ENCODE measurements around the gene TNFRSF18. TPM values are rescaled to one million over a fixed set of nuclear protein-coding genes. Genes with fewer than 3 reads are reported as not detected.
"Not testable (repeated sequence)": the region's sequence is repeated elsewhere in the genome, so short reads cannot be mapped to it uniquely, and the experiment has no call there.

TNFRSF18 gene
- 10 to 100 TPM; 11.4 to 15.0 TPM for total RNA-seq

- peaks cover 2% of the 10 kb centered on the region for H3K27me3 Mint-ChIP-seq
- no peaks in the 10 kb centered on the region for H3K36me3 Mint-ChIP-seq
- peak; percentile 66 for DNase-seq
- peak; percentile 7 for ATAC-seq (ENCODE audit: low read depth)
- H3K27ac Mint-ChIP-seq, result peak within 1 kb of the TSS; percentile 61
- no peaks in the 10 kb centered on the region for H3K9me3 Mint-ChIP-seq
- POLR2A ChIA-PET, result no interaction called here
- peaks cover 10% of the 10 kb centered on the region for H3K4me1 Mint-ChIP-seq
- peak within 1 kb of the TSS; percentile 71 for H3K4me3 Mint-ChIP-seq
Measured at GRCh38 chr1:1206376-1206965, at the start of gene TNFRSF18. TNFRSF18 (minus strand) TSS chr1:1206592; CDS start chr1:1206571, 21 bp downstream.

GRCh38 chr1:1255611-1256010 is 49.2 kb upstream of the TNFRSF18 start:
- Mint-ChIP-seq H3K36me3 (peaks cover 23% of the 10 kb centered on the region), H3K27ac (peak overlapping the region; percentile 34), H3K9me3 (no peaks in the 10 kb centered on the region), H3K4me1 (peaks cover 9% of the 10 kb centered on the region), H3K4me3 (no peak overlapping the region), H3K27me3 (no peaks in the 10 kb centered on the region)
- no peak for ATAC-seq (ENCODE audit: low read depth)
- no peak for DNase-seq
- POLR2A ChIA-PET, result interaction anchor here (0.8 kb wide), 1 partner anchor 18 kb away, joined by 3 read pairs; the partner anchor contains the start of gene UBE2J2

GRCh38 chr1:1255078-1255477 is 48.7 kb upstream of the TNFRSF18 start:
- DNase-seq, result no peak
- Mint-ChIP-seq H3K36me3 (peaks cover 23% of the 10 kb centered on the region), H3K4me1 (peaks cover 13% of the 10 kb centered on the region), H3K27ac (no peak overlapping the region), H3K27me3 (no peaks in the 10 kb centered on the region), H3K9me3 (no peaks in the 10 kb centered on the region), H3K4me3 (no peak overlapping the region)
- ATAC-seq (ENCODE audit: low read depth), result no peak
- POLR2A ChIA-PET, result interaction anchor here (0.7 kb wide), 1 partner anchor 18 kb away, joined by 3 read pairs; no protein-coding TSS in a partner anchor

GRCh38 chr1:1254667-1254998 is 48.2 kb upstream of the TNFRSF18 start:
- peaks cover 16% of the 10 kb centered on the region for H3K4me1 Mint-ChIP-seq
- H3K4me3 Mint-ChIP-seq, result no peak overlapping the region
- peaks cover 19% of the 10 kb centered on the region for H3K36me3 Mint-ChIP-seq
- POLR2A ChIA-PET, result interaction anchor here (0.7 kb wide), 1 partner anchor 18 kb away, joined by 3 read pairs; no protein-coding TSS in a partner anchor
- no peak overlapping the region for H3K27ac Mint-ChIP-seq
- ATAC-seq (ENCODE audit: low read depth) (no peak), DNase-seq (no peak)
- H3K9me3 Mint-ChIP-seq, result no peaks in the 10 kb centered on the region
- no peaks in the 10 kb centered on the region for H3K27me3 Mint-ChIP-seq

GRCh38 chr1:1253972-1254666 is 47.7 kb upstream of the TNFRSF18 start:
- DNase-seq (no peak), ATAC-seq (ENCODE audit: low read depth) (no peak)
- Mint-ChIP-seq H3K4me1 (peaks cover 16% of the 10 kb centered on the region), H3K36me3 (peaks cover 15% of the 10 kb centered on the region), H3K9me3 (no peaks in the 10 kb centered on the region), H3K27me3 (no peaks in the 10 kb centered on the region), H3K27ac (no peak overlapping the region), H3K4me3 (no peak overlapping the region)
- POLR2A ChIA-PET, result interaction anchor here (0.7 kb wide), 1 partner anchor 17 kb away, joined by 3 read pairs; no protein-coding TSS in a partner anchor

- Mint-ChIP-seq H3K27me3 (no peaks in the 10 kb centered on the region), H3K4me3 (no peak overlapping the region), H3K4me1 (peaks cover 16% of the 10 kb centered on the region), H3K9me3 (no peaks in the 10 kb centered on the region), H3K36me3 (peaks cover 15% of the 10 kb centered on the region), H3K27ac (no peak overlapping the region)
- ATAC-seq (ENCODE audit: low read depth), result no peak
- POLR2A ChIA-PET, result no interaction called here
- no peak for DNase-seq
Measured at GRCh38 chr1:1253314-1253713, 46.9 kb upstream of the TNFRSF18 start.

- POLR2A ChIA-PET, result interaction anchor here (1.0 to 2.5 kb wide), 11 partner anchors 13 to 237 kb away, joined by 3 to 18 read pairs (median 4); partner anchors contain the start of genes B3GALT6, CCNL2, SDF4 and UBE2J2
- ATAC-seq (ENCODE audit: low read depth) (peak; percentile 97), DNase-seq (peak; percentile 74)
- Mint-ChIP-seq H3K9me3 (no peaks in the 10 kb centered on the region), H3K36me3 (peaks cover 8% of the 10 kb centered on the region), H3K27me3 (peaks cover 2% of the 10 kb centered on the region), H3K4me1 (peaks cover 13% of the 10 kb centered on the region), H3K27ac (peak overlapping the region; percentile 91), H3K4me3 (peak overlapping the region; percentile 72)
Measured at GRCh38 chr1:1250786-1251284, 44.4 kb upstream of the TNFRSF18 start.

- H3K9me3 Mint-ChIP-seq, POLR2A ChIA-PET: not testable (repeated sequence)
Measured at GRCh38 chr1:1248009-1248913, 41.9 kb upstream of the TNFRSF18 start.

GRCh38 chr1:1247341-1247913 is 41.0 kb upstream of the TNFRSF18 start:
- Mint-ChIP-seq H3K9me3 (no peaks in the 10 kb centered on the region), H3K27me3 (peaks cover 2% of the 10 kb centered on the region), H3K4me1 (peaks cover 13% of the 10 kb centered on the region), H3K36me3 (peaks cover 2% of the 10 kb centered on the region), H3K27ac (no peak overlapping the region), H3K4me3 (no peak overlapping the region)
- ATAC-seq (ENCODE audit: low read depth), result no peak
- POLR2A ChIA-PET, result no interaction called here
- DNase-seq, result no peak

More at GRCh38 chr1:1248009-1248913, 41.9 kb upstream of the TNFRSF18 start:
- H3K4me1 Mint-ChIP-seq, result peaks cover 13% of the 10 kb centered on the region
- not testable (repeated sequence) for ATAC-seq (ENCODE audit: low read depth); H3K36me3 Mint-ChIP-seq; H3K4me3 Mint-ChIP-seq; DNase-seq; H3K27ac Mint-ChIP-seq; H3K27me3 Mint-ChIP-seq

GRCh38 chr1:1246577-1247340 is 40.4 kb upstream of the TNFRSF18 start, which contains the start of gene C1QTNF12:
C1QTNF12 (minus strand) TSS chr1:1246722; CDS start chr1:1246690, 32 bp downstream.
- POLR2A ChIA-PET, result no interaction called here
- no peak for DNase-seq
- Mint-ChIP-seq H3K4me1 (peaks cover 13% of the 10 kb centered on the region), H3K9me3 (no peaks in the 10 kb centered on the region), H3K27me3 (peaks cover 2% of the 10 kb centered on the region), H3K36me3 (peaks cover 2% of the 10 kb centered on the region), H3K27ac (no peak within 1 kb of the TSS), H3K4me3 (no peak within 1 kb of the TSS)
- no peak for ATAC-seq (ENCODE audit: low read depth)

- Mint-ChIP-seq H3K9me3 (no peaks in the 10 kb centered on the region), H3K36me3 (peaks cover under 1% of the 10 kb centered on the region), H3K27me3 (peaks cover 2% of the 10 kb centered on the region), H3K4me1 (peaks cover 11% of the 10 kb centered on the region), H3K27ac (no peak overlapping the region), H3K4me3 (no peak overlapping the region)
- DNase-seq, result no peak
- POLR2A ChIA-PET, result no interaction called here
- no peak for ATAC-seq (ENCODE audit: low read depth)
Measured at GRCh38 chr1:1245817-1246576, 39.6 kb upstream of the TNFRSF18 start.

All from activated naive CD8-positive, alpha-beta T cell treated with anti-CD3 and anti-CD28 coated beads, Interleukin-2, amount 10 ng/mL, durations not matched to agents 7 days and 5 days (primary cell).